A549 (cell line): ENCODE data around the gene DYNC1H1. TPM values are rescaled to one million over a fixed set of nuclear protein-coding genes. Genes with fewer than 3 reads are reported as not detected.

Experiments used
- ATAC-seq, 2 experiments: fragments of 200-7000 bp in 1 of 2; fragments of >200 bp in 1 of 2; cut with Nextera tagmentation in 1 of 2; cut with Tn5 transposase in 1 of 2; 3 replicates each; pipeline versions ENCODE4 v1.8.0 to v1.9.1; 2018 to 2020; ENCODE audit warnings: mild to moderate bottlenecking in 1 of 2, moderate library complexity in 1 of 2
- CTCF ChIA-PET: fragments of 300-600 bp; sonication (Branson Sonifier 250); formaldehyde crosslinking; extraction: SDS; loops from one replicate; lab custom pipeline; 2021; ENCODE audit warnings: antibody characterized with exemption, inconsistent platforms; lab: Yijun Ruan, JAX
- POLR2A ChIA-PET: fragments of 350-600 bp; formaldehyde crosslinking; extraction: SDS; loops from one replicate; lab custom pipeline; 2021; ENCODE audit warnings: antibody characterized with exemption, inconsistent platforms; lab: Yijun Ruan, JAX
- DNase-seq, 2 experiments: peaks; one replicate each; pipeline versions ENCODE4 v3.0.0 to v3.0.0-alpha.2; 2011 to 2016; ENCODE audit warnings: low read depth in 1 of 2, low spot score in 1 of 2
- FAIRE-seq: peaks from 2 replicates; lab custom pipeline; 2011; peaks lifted over from hg19 to GRCh38; lab: Jason Lieb, UNC
- H3K27ac ChIP-seq, 2 experiments: fragments of >200 bp; sonication (Bioruptor Twin); formaldehyde crosslinking; 3 replicates each; pipeline ENCODE4 v1.5.1; 2016 to 2017
- H3K4me1 ChIP-seq: fragments of >200 bp; sonication (Bioruptor Twin); formaldehyde crosslinking; 3 replicates; pipeline ENCODE4 v1.6.1; 2016
- H3K4me2 ChIP-seq: fragments of >200 bp; sonication (Bioruptor Twin); formaldehyde crosslinking; 3 replicates; pipeline ENCODE4 v1.6.1; 2016
- H3K4me3 ChIP-seq: fragments of >200 bp; sonication (Bioruptor Twin); formaldehyde crosslinking; 3 replicates; pipeline ENCODE4 v1.5.1; 2016
- H3K9me3 ChIP-seq: fragments of >200 bp; sonication (Bioruptor Twin); formaldehyde crosslinking; 3 replicates; pipeline ENCODE4 v1.6.1; 2016
- BHLHE40 ChIP-seq: IDR thresholded peaks from 2 replicates; pipeline ENCODE4 v1.6.1; 2012; ENCODE audit warnings: low read depth, low read length, inconsistent platforms
- CBX8 ChIP-seq: fragments of 200-600 bp; sonication (generic); IDR thresholded peaks from 2 replicates; pipeline ENCODE4 v1.6.1; 2016
- CEBPB ChIP-seq, 2 experiments: fragments of >200 bp in 1 of 2; sonication (Bioruptor Twin) in 1 of 2; formaldehyde crosslinking in 1 of 2; IDR thresholded peaks; 2 replicates each; pipeline ENCODE4 v1.6.1; 2012 to 2016
- CHD2 ChIP-seq: fragments of 150-350 bp; IDR thresholded peaks from 2 replicates; pipeline ENCODE4 v1.6.1; 2014; ENCODE audit warnings: low read length; ENCODE audit not compliant: partially characterized antibody
- CHD4 ChIP-seq: fragments of 200-600 bp; sonication (generic); IDR thresholded peaks from 2 replicates; pipeline ENCODE4 v1.6.1; 2016; ENCODE audit warnings: antibody characterized with exemption, mild to moderate bottlenecking, borderline replicate concordance
- CTCF ChIP-seq: fragments of >200 bp; sonication (Bioruptor Twin); formaldehyde crosslinking; IDR thresholded peaks from 3 replicates; pipeline ENCODE4 v1.5.1; 2016
- E2F6 ChIP-seq: IDR thresholded peaks from 2 replicates; pipeline ENCODE4 v1.6.1; 2012; ENCODE audit warnings: low read depth, borderline replicate concordance
- EHMT2 ChIP-seq: fragments of 200-600 bp; sonication (generic); IDR thresholded peaks from 2 replicates; pipeline ENCODE4 v1.6.1; 2016; ENCODE audit warnings: antibody characterized with exemption, low read depth, mild to moderate bottlenecking, moderate library complexity
- ESRRA ChIP-seq: fragments of 150-350 bp; IDR thresholded peaks from 2 replicates; pipeline ENCODE4 v1.6.1; 2014; ENCODE audit warnings: mild to moderate bottlenecking, low read length, borderline replicate concordance
- FOSL2 ChIP-seq, 2 experiments: fragments of 450-650 bp in 1 of 2; fragments of >200 bp in 1 of 2; sonication (Bioruptor Twin) in 1 of 2; formaldehyde crosslinking; IDR thresholded peaks; 2 replicates each; pipeline versions ENCODE4 v1.5.0 to v1.6.1; 2016 to 2020; ENCODE audit warnings: mild to moderate bottlenecking in 1 of 2, moderate library complexity in 1 of 2
- HDAC2 ChIP-seq: fragments of 200-600 bp; sonication (generic); IDR thresholded peaks from 2 replicates; pipeline ENCODE4 v1.6.1; 2016
- HEYL ChIP-seq: fragments of 250-450 bp; sonication (Bioruptor Pico); IDR thresholded peaks from 2 replicates; pipeline ENCODE4 v1.8.0; 2021; ENCODE audit warnings: mild to moderate bottlenecking, moderate library complexity
- HMGXB4 ChIP-seq: fragments of 250-450 bp; sonication (Bioruptor Pico); IDR thresholded peaks from 2 replicates; pipeline ENCODE4 v1.5.0; 2021; ENCODE audit warnings: mild to moderate bottlenecking, moderate library complexity, borderline replicate concordance
- HOXB5 ChIP-seq: fragments of 250-450 bp; sonication (Bioruptor Pico); IDR thresholded peaks from 2 replicates; pipeline ENCODE4 v1.5.0; 2020; ENCODE audit warnings: mild to moderate bottlenecking, moderate library complexity
- KDM1A ChIP-seq: fragments of 200-600 bp; sonication (generic); IDR thresholded peaks from 2 replicates; pipeline ENCODE4 v1.6.1; 2016; ENCODE audit warnings: low read depth, mild to moderate bottlenecking
- MAX ChIP-seq: IDR thresholded peaks from 2 replicates; pipeline ENCODE4 v1.6.1; 2012
- MAZ ChIP-seq: fragments of 150-350 bp; IDR thresholded peaks from 2 replicates; pipeline ENCODE4 v1.6.1; 2014; ENCODE audit warnings: antibody characterized with exemption, low read depth, low read length, borderline replicate concordance
- MYC ChIP-seq: IDR thresholded peaks from 2 replicates; pipeline ENCODE4 v1.6.1; 2012; ENCODE audit warnings: mild to moderate bottlenecking, inconsistent platforms, low read length, improper control_type of control experiment, borderline replicate concordance
- NFE2L2 ChIP-seq: fragments of 150-350 bp; conservative IDR thresholded peaks from 2 replicates; pipeline ENCODE4 v1.6.1; 2014; ENCODE audit warnings: low read length
- NPAS2 ChIP-seq: fragments of 250-450 bp; sonication (Bioruptor Pico); IDR thresholded peaks from 2 replicates; pipeline ENCODE4 v1.8.0; 2022; ENCODE audit warnings: mild to moderate bottlenecking, moderate library complexity, borderline replicate concordance
- PBX3 ChIP-seq: IDR thresholded peaks from 2 replicates; pipeline ENCODE4 v1.6.1; 2012
- PHF8 ChIP-seq: fragments of 200-600 bp; sonication (generic); IDR thresholded peaks from 2 replicates; pipeline ENCODE4 v1.6.1; 2016; ENCODE audit warnings: low read depth, mild to moderate bottlenecking, antibody characterized with exemption, moderate library complexity, borderline replicate concordance
- RAD21 ChIP-seq, 2 experiments: fragments of >200 bp in 1 of 2; sonication (Bioruptor Twin) in 1 of 2; formaldehyde crosslinking in 1 of 2; IDR thresholded peaks in 1 of 2; conservative IDR thresholded peaks in 1 of 2; 2 replicates in 1 of 2; 3 replicates in 1 of 2; pipeline ENCODE4 v1.6.1; 2012 to 2018; ENCODE audit warnings: inconsistent platforms in 1 of 2
- RARB ChIP-seq: fragments of 250-450 bp; sonication (Bioruptor Pico); IDR thresholded peaks from 2 replicates; pipeline ENCODE4 v1.8.0; 2021; ENCODE audit warnings: mild to moderate bottlenecking, moderate library complexity
- RFX5 ChIP-seq: fragments of 450-650 bp; IDR thresholded peaks from 2 replicates; pipeline ENCODE4 v1.7.1; 2014; ENCODE audit warnings: antibody characterized with exemption, mild to moderate bottlenecking, moderate library complexity
- RNF2 ChIP-seq: fragments of 200-600 bp; sonication (generic); IDR thresholded peaks from 2 replicates; pipeline ENCODE4 v1.6.1; 2016; ENCODE audit warnings: low read depth, mild to moderate bottlenecking, antibody characterized with exemption, moderate library complexity, borderline replicate concordance
- SREBF2 ChIP-seq: fragments of 450-650 bp; IDR thresholded peaks from 2 replicates; pipeline ENCODE4 v1.6.1; 2014; ENCODE audit warnings: mild to moderate bottlenecking, moderate library complexity
- USF2 ChIP-seq: fragments of 450-650 bp; IDR thresholded peaks from 2 replicates; pipeline ENCODE4 v1.6.1; 2014; ENCODE audit warnings: antibody characterized with exemption
- ZC3H11A ChIP-seq: fragments of 450-650 bp; IDR thresholded peaks from 2 replicates; pipeline ENCODE4 v1.6.1; 2014; ENCODE audit warnings: antibody characterized with exemption, mild to moderate bottlenecking
- ZFP36 ChIP-seq: fragments of 450-650 bp; IDR thresholded peaks from 2 replicates; pipeline ENCODE4 v1.6.1; 2014; ENCODE audit warnings: borderline replicate concordance; ENCODE audit not compliant: partially characterized antibody
- ZSCAN20 ChIP-seq: fragments of 250-450 bp; sonication (Bioruptor Pico); IDR thresholded peaks from 2 replicates; pipeline ENCODE4 v1.8.0; 2022; ENCODE audit warnings: mild to moderate bottlenecking, moderate library complexity
- WGBS: methylation state at CpG from one replicate; pipeline ENCODE4 v1.1.6; 2017; ENCODE audit errors: missing lambda C conversion rate; 5-methylcytosine and 5-hydroxymethylcytosine counted together
- polyA plus RNA-seq, 4 experiments: library from polyadenylated mRNA; depleted of rRNA in 3 of 4; stranded (reverse); fragments of >200 nt; fragmentation: RNase III in 1 of 4; extraction: RNeasy Plus Mini Kit Qiagen cat#74134 plus additional on column Dnase treatment in 1 of 4; gene quantifications; 2 replicates in 3 of 4; 3 replicates in 1 of 4; pipeline ENCODE4 v1.2.3, GENCODE V29; 2011 to 2017

DYNC1H1 gene
- polyA plus RNA-seq, 2 of the 4 experiments (the other 2 are of a cell fraction): 177 to 187 TPM

- FAIRE-seq: no peak
- no peak for ATAC-seq
- ChIA-PET POLR2A (no interaction called here), CTCF (interaction anchor here (1.2 to 1.9 kb wide), 2 partner anchors 52 to 54 kb away, joined by 3 to 8 read pairs; no protein-coding TSS in a partner anchor)
- DNase-seq: no peak
- Histone ChIP-seq H3K4me3 (no peak overlapping the region), H3K9me3 (no peaks in the 10 kb centered on the region), H3K4me1 (no peaks in the 10 kb centered on the region), H3K4me2 (no peak overlapping the region), H3K27ac (no peak overlapping the region)
- TF ChIP-seq RNF2 (no peak), CHD2 (no peak), SREBF2 (no peak), RARB (CRISPR knock-in tag) (no peak), HMGXB4 (CRISPR knock-in tag) (no peak), CBX8 (no peak), RAD21 (conservative IDR thresholded peaks at IDR 0.05 in 1 of 2, IDR thresholded peaks at IDR 0.05 in 1 of 2) (no peak), ZFP36 (no peak), FOSL2 (IDR thresholded peaks at IDR 0.05) (no peak), FOSL2 (CRISPR knock-in tag; IDR thresholded peaks at IDR 0.05) (no peak), ESRRA (no peak), KDM1A (no peak), CEBPB (IDR thresholded peaks at IDR 0.05) (no peak), PHF8 (no peak), MYC (no peak)
- 96% methylated on average over 10 of the region's 10 CpGs for WGBS
Observed at GRCh38 chr14:102013669-102014200, 49.4 kb downstream of the DYNC1H1 start.

GRCh38 chr14:102015045-102015685 is 50.8 kb downstream of the DYNC1H1 start:
- H3K4me2 ChIP-seq: no peak overlapping the region
- H3K9me3 ChIP-seq: no peaks in the 10 kb centered on the region
- ATAC-seq: no peak
- ChIA-PET POLR2A (no interaction called here), CTCF (interaction anchor here (0.8 to 1.7 kb wide), 5 partner anchors 14 to 308 kb away, joined by 3 to 5 read pairs (median 4); no protein-coding TSS in a partner anchor)
- H3K4me1 ChIP-seq: no peaks in the 10 kb centered on the region
- FAIRE-seq: no peak
- WGBS: 91% methylated on average over 16 of the region's 16 CpGs
- no peak for DNase-seq
- no peak overlapping the region for H3K4me3 ChIP-seq
- no peak overlapping the region for H3K27ac ChIP-seq
- TF ChIP-seq RFX5: no peak
- TF ChIP-seq MAX: no peak
- no peak for TF ChIP-seq ZSCAN20 (CRISPR knock-in tag)
- TF ChIP-seq NFE2L2: no peak
- no peak for TF ChIP-seq E2F6
- no peak for TF ChIP-seq NPAS2 (CRISPR knock-in tag)
- TF ChIP-seq KDM1A: no peak
- TF ChIP-seq PBX3: no peak
- no peak for TF ChIP-seq CTCF
- TF ChIP-seq USF2: no peak
- TF ChIP-seq HEYL (CRISPR knock-in tag): no peak
- no peak for TF ChIP-seq EHMT2
- TF ChIP-seq BHLHE40: no peak
- TF ChIP-seq CHD4: no peak
- no peak for TF ChIP-seq HOXB5 (CRISPR knock-in tag)
- TF ChIP-seq MAZ: no peak
- TF ChIP-seq HDAC2: no peak
- TF ChIP-seq ZC3H11A: no peak
